ENCODE results near the gene IL1RAPL1. TPM values are rescaled to one million over a fixed set of nuclear protein-coding genes. Genes with fewer than 3 reads are reported as not detected.

IL1RAPL1 gene
- total RNA-seq, 3 donors from 2014 or later = 0.34 to 0.79 TPM; not detected in 1

DNA sequence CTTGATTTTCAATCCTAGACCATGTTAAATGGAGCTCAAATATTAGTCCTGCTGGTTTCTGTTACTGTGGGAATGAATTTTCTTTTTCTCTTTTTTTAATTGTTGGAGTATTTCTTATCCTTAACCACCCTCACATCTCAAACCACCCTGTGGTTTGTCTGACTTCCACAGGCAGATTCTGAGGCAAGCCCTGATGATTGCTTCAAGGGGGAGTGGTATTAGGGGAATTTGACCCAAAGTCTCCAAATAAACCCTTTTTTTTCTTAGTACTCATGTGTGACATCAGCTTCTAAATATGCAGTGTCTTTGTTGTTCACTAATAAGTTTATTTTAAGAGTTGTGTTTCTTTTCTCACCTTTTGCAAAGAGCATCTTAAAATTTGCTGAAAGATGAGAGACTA is 810.3 kb downstream of the IL1RAPL1 start:
- Histone ChIP-seq H3K4me3 (no peak overlapping the region), H3K9me3 (no peaks in the 10 kb centered on the region), H3K36me3 (ENCODE audit: low read depth) (no peaks in the 10 kb centered on the region), H3K4me1 (ENCODE audit: low read depth) (no peaks in the 10 kb centered on the region)
- intact Hi-C loops (cut with DNase I, micrococcal nuclease) = no loop called here
- DNase-seq (no peak), ATAC-seq (no peak)
- TF ChIP-seq, protein P1, sequence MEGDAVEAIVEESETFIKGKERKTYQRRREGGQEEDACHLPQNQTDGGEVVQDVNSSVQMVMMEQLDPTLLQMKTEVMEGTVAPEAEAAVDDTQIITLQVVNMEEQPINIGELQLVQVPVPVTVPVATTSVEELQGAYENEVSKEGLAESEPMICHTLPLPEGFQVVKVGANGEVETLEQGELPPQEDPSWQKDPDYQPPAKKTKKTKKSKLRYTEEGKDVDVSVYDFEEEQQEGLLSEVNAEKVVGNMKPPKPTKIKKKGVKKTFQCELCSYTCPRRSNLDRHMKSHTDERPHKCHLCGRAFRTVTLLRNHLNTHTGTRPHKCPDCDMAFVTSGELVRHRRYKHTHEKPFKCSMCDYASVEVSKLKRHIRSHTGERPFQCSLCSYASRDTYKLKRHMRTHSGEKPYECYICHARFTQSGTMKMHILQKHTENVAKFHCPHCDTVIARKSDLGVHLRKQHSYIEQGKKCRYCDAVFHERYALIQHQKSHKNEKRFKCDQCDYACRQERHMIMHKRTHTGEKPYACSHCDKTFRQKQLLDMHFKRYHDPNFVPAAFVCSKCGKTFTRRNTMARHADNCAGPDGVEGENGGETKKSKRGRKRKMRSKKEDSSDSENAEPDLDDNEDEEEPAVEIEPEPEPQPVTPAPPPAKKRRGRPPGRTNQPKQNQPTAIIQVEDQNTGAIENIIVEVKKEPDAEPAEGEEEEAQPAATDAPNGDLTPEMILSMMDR (IDR thresholded peaks at IDR 0.05) = no peak

DNA sequence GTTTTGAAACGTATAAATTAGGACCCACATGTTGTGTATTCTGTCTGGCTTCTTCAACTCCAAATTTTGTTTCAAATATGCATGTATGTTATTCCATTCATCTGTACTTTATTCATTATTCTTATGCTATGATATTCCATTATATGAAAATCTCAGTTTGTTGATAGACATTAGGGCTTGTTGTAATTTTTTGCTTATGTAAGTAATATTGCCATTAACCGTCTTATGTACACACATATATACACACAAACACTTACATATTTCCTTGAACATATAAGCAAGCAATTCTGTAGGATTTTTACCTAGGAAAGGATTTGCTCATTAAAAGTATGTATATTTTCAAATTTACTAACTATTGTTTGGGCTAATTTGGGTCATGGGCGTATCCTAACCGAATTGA is 820.1 kb downstream of the IL1RAPL1 start:
- TF ChIP-seq, protein P1 (IDR thresholded peaks at IDR 0.05) = no peak
- H3K9me3 ChIP-seq = no peaks in the 10 kb centered on the region
- no peak overlapping the region for H3K4me3 ChIP-seq
- ATAC-seq (no peak), DNase-seq (no peak)
- H3K36me3 ChIP-seq (ENCODE audit: low read depth) = no peaks in the 10 kb centered on the region
- no peaks in the 10 kb centered on the region for H3K4me1 ChIP-seq (ENCODE audit: low read depth)
- intact Hi-C loops (cut with DNase I, micrococcal nuclease) = no loop called here

DNA sequence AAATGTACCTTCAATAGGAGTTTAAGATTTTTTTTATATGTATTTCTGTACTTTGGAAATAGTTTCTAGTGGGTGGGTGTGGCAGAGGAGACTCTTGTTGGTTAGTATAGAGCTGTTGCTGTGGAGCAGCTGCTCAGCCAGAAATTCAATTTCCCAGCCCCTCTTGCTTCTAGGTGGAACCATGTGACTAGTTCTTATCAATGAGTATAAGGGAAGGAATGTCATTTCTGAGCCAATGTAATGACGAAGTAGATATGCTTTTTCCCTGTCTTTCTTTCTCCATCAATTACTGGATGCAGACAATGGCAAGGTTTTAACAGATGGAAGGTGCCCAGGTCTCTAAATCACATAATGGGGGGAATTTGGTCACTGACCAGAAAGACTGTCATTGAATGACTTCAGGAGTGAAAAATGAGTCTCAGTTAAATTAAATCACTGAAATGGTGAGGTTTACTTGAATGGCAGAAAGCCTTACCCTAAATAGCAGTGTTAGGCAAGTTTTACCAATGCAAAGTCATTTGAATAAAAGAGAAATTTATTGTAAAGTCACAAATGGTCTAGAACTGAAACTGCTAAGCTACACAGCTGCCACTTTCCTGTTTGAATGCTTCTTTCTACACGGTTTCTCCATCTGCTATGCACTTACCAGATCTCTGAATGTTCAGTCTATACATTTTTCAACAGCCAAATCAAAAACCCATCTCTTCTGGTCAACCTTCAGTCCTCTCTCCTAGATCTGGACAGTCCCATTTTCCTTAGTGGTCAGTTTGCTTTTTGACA is 832.7 kb downstream of the IL1RAPL1 start:
- ATAC-seq (no peak), DNase-seq (no peak)
- TF ChIP-seq, protein P1 (IDR thresholded peaks at IDR 0.05) = no peak
- Histone ChIP-seq H3K4me3 (no peak overlapping the region), H3K36me3 (ENCODE audit: low read depth) (no peaks in the 10 kb centered on the region), H3K4me1 (ENCODE audit: low read depth) (no peaks in the 10 kb centered on the region), H3K9me3 (no peaks in the 10 kb centered on the region)
- intact Hi-C loops (cut with DNase I, micrococcal nuclease) = no loop called here

DNA sequence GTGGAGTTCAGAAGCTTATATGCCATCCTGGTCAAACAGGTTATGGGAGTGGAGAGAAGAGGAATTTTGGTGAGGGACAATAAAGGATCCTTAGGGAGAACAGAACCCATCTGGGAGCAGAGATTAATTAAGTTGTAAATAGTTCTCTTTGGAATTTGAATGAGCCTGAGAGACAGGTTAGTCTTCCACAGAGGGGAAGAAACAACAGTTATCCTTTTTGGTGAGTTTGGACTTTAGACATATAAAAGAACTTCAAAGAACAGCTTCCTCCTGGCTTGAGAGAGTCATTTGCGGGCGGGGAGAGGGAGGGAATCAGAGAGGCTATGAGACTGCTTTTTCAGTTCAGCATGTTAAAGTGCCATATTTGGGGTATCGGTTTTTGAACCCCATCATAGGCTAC is 834.8 kb downstream of the IL1RAPL1 start:
- Histone ChIP-seq H3K4me1 (ENCODE audit: low read depth) (no peaks in the 10 kb centered on the region), H3K36me3 (ENCODE audit: low read depth) (no peaks in the 10 kb centered on the region), H3K4me3 (no peak overlapping the region), H3K9me3 (no peaks in the 10 kb centered on the region)
- ATAC-seq = peak; percentile 68
- peak in 1 of 3 donors; percentile 4 for DNase-seq
- intact Hi-C loops (cut with DNase I, micrococcal nuclease) = no loop called here
- TF ChIP-seq, protein P1 (IDR thresholded peaks at IDR 0.05) = no peak

DNA sequence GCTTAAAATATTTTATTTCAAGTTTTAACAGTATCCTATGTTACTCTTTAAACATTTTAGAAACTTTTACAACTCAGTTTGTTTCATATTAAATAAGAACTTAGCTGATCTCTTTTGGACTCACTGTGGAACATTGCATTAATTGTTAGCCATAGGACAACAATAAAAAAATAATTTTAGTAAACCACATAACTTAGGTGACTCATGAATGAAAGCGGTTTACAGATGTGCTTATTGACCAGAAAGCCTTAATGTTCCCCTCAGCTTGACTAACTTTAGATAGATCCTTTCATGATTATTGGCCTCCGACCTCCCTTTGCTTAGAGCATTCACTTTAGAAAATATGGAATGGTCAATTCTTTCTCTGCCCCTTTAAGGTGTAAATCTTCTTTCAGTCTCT is 844.6 kb downstream of the IL1RAPL1 start:
- intact Hi-C loops (cut with DNase I, micrococcal nuclease) = no loop called here
- ATAC-seq (no peak), DNase-seq (no peak)
- Histone ChIP-seq H3K36me3 (ENCODE audit: low read depth) (no peaks in the 10 kb centered on the region), H3K9me3 (no peaks in the 10 kb centered on the region), H3K4me1 (ENCODE audit: low read depth) (no peaks in the 10 kb centered on the region), H3K4me3 (no peak overlapping the region)
- TF ChIP-seq, protein P1 (IDR thresholded peaks at IDR 0.05) = no peak

Data from mucosa of descending colon (tissue), 3 donors.